Fibroblast of skin of right biceps (primary cell): ENCODE results near the gene ROBO1.

ENCODE experiments used
- DNase-seq: peaks from one replicate; pipeline ENCODE4 v3.0.0-alpha.2; 2013

The ROBO1 gene

DNA sequence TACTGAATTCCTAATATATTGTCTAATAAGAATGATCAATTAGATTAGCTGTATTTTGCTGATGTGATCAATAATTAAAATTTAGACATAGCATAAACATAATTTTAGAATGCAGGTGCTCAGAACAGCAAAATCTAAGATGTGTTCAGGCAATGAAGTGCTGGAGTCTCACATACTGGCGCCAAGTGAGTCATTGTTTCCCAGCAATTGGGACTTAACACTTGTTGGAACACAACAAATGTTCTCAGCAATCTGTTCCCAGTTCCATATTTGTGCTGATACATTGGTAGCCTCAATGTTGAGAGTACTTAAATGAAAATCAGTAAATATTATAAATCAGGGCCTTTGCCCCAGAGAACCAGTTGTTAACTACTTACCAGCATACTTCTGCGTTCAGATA, 619.0 kb downstream of the ROBO1 start:
- peak; percentile 3 for DNase-seq

DNA sequence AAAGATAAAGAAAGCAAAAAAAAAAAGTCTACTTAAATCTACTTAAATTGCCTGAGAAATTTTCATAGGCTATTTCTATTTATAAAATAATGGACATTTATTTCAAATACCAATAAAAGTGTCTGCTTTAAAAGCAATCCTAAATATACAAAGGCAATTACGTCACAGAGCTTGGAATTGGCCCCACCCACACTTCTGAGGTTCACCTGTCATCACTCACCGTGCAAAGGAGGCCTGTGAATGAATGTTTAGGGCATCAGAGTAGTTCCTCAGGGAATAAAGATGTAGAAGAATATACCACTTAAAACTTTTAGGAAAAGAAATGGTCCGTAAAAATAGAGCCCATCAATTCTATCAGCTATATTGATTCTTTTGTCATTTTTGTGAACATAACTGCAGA, 621.8 kb downstream of the ROBO1 start:
- no peak for DNase-seq

DNA sequence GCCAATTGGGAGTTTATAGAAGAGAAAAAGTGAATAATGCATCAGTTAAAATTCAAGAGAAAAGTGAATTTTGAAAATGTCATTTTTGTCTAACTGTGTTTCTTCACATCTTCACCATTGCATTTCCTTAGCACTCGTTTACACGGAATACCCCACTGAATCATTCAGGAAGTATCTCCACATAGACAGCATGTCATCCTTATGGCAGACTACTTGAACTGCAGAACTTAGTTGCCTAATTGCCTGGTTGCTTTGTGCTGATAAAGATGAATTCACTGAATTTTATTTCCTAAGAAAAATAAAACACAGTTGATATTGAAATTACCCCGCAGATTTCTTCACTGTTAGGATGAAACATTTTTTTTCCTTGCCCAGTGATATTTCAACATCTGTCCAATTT, 627.1 kb downstream of the ROBO1 start:
- peak; percentile 67 for DNase-seq

DNA sequence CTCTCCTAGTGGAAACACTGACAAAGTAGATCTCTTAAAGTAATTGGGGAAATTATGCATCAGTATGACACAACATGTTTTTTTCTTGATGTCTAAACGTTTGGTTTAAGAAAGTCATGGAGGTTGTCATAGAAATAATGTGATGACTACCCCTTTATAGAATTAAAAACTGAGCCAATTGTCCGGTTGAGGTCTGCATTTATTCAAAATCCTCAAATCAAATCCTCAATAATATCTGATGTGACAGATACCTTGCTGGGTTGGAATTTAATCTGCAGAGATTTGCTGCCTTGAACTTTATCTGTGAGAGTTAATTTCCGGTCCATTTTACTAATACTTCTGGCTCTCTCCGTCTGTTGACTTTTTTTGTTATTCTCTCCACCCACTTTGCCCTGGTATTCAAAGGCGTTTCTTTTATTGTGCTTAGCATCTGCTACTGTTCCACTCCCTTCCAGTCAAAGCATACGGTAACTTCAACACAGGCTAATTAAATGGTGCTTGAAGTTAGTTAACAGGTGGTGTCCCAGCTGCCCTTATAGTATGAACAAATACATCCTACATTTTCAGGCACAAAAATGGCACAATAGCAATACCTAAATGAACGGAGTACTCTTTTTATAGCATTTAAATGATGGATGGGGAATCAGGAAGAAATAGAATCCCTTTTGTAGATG, 628.3 kb downstream of the ROBO1 start:
- peak; percentile 40 for DNase-seq

DNA sequence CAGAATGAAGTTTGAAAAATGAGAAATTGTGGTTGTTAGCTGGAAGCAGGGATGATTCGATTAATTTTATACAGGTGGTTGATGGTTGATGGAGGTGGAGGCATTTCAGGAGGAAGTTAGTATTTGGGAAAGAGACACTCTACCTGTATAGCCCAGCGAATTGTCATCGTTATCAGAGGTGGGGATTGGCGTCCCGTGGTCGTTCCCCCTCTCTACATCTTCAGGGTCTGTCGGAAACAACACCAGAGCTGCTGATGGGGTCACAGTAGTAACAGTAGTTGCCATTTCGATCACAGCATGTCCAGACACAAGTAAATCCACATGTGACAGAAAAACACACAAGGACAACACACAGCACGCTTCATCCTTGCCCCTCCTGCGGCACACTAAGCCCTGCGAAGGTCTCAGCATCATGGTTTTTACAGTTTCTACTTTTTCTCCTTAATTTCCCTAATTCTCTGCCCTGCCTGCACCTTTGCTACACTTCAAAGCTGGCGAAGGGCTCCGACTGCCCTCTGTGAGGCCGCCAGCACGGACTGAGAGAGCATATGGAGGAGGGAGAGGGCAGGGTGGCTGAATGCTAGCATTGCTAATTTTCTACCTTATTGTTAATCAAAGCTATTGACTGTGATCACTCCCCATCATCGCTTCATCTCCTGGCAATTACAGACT, 642.3 kb downstream of the ROBO1 start:
- no peak for DNase-seq

DNA sequence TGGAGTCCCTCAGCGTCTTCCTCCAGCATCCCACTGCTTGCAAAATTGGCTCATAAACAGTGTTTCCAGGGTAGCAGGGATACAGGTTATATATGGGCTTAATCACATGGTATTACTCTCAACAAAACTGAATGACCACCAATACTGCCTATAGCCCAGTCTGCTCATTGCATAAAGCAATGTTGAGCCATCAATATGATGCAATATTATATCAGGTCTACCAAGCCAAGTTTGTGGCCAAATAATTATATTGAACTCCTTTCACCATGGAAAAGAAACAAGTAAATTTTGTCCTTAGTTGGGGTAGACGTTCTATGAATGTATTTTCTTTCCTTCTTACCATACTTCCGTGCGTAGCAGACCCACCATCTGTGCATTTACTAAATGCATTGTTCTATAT, 652.3 kb downstream of the ROBO1 start:
- DNase-seq = no peak

DNA sequence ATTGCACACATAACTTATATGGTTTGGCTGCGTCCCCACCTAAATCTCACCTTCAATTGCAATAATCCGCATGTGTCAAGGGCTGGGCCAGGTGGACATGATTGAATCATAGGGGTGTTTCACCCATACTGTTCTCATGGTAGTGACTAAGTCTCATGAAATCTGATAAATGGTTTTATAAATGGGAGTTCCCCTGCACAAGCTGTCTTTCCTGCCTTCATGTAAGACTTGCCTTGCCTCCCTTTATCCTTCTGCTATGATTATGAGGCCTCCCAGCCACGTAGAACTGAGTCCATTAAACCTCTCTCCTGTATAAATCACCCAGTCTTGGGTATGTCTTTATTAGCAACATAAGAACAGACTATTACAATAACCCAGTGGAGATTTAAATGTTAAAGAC, 653.9 kb downstream of the ROBO1 start:
- DNase-seq = no peak

DNA sequence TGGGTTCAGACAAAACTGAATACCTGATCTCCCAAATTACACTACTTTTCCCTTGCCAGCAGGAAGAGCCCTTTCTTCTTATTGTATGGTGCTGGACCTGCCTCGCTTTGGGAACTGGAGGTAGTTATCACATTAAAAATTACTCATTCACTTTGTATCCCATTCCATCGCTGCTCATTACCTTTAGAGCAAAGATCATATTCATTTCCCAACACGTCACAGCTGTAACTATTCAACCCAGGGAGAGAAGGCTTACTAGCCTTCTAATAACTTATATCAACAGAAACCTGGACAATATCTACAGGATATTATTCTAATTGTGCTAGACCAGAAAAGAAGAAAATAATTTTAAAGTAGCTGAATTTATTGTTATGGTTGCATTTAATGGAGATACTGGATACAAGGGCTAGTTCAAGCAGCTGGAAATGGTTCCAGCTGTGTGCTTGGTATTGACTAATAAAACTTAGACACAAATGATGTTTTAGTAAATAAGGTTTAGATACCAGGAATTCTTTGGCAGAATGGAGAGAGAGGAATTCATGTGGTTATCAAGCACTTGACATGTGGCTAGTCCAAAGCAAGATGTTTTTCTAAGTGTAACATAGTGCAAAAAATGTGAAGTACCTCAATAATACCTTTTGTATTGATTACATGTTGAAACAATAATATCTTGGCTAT, 656.3 kb downstream of the ROBO1 start:
- DNase-seq = peak; percentile 2

DNA sequence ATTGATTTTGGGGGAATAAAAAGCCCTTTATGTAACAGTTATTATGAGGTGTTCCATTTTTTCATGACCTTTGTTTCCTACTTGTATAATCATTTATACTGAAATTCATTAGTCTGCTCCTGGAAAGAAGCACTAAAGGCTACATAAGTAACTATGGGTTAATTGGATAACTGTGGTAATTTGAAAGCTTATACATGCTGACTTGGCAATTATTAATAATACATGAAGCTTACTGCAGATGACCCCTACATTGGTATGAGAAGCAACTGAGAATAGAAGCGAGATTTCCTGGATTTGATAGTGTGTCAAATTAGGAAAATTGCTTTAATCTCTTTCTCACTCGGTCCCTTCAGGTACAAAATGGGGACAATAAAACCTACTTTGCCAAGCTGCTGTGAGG, 658.0 kb downstream of the ROBO1 start:
- DNase-seq = no peak

DNA sequence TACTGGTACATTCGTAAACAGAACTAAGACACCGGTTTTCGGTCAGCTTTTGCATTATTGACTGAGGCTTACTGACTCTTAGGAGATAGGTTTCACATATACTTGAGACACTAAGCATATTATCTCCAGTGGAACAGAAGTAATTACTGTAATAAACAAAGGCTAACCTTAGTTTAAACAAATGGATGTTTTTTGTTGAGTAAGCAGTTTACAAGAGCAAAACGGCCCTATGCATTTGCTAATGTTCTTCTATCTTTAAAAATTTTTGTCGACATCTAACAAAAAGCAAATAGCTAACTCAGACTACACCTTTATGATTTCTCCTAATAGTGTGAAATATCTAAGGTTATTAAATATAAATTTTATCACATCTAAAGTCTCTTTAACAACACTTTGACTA, 664.5 kb downstream of the ROBO1 start:
- DNase-seq = no peak

DNA sequence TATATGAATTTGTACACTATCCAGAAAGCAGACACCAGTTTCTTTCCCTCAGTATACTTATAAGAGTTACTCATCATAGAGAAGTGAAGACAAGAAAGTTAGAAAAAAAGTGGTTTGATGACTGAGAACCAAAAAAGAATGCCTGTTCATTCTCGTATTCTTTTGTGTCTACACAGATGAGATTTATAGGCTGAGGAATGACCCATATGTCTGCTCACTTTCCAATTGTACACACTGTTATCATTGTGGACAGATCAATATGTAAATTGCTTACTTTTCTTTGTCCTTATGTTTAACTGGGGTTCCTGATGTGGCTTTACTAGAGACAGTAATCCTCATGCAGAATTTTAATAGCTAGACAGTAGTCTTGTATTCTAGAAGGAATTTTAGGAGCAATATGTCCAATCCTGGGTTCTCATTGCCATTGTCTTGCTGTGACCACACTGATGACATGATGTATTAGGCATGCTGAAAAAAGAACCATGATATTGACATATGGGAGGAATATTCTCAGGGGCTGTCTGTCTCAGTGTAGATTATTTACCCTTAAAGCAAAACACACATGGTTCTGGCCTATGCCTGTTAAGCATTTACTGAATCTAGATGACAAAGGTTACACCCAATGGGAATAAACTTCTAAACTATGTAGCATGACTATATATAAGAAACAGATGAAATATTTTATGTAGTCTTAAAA, 669.7 kb downstream of the ROBO1 start:
- peak; percentile 59 for DNase-seq

DNA sequence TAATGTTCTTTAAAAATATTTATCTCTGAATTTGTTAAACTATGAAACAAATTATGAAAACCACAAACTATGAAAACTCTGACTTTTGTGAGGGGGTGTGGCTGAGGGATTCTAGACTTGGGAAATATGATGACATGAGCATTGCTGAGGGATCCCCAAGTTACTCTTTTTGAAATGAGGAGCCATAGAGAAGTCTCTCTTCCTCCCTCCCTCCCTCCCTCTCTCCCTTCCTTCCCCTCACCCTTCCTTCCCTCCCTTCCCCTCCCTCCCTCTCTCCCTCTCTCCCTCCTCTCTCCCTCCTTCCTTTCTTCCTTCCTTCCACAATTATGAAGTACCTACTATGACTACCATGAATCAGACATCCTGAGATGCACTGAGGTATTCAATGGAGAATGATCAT, 673.1 kb downstream of the ROBO1 start:
- DNase-seq = no peak

DNA sequence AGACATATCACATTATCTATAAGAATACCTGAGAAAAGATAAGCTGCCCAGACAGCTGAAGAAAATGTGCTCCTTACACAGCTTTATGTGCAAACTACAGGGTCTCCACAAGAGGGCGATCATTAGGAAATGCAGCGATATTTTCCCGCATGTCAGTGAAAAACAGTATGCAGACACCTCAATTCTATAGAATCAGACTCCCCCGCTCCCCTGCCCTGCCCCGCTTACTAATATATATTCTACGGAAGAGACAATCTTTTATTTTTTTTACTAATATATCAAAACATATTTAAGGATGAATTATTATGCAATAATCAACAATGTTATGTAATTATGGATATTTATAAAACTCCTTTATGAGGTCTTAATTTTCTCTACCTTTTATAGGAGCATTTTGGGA, 681.3 kb downstream of the ROBO1 start:
- peak; percentile 60 for DNase-seq

DNA sequence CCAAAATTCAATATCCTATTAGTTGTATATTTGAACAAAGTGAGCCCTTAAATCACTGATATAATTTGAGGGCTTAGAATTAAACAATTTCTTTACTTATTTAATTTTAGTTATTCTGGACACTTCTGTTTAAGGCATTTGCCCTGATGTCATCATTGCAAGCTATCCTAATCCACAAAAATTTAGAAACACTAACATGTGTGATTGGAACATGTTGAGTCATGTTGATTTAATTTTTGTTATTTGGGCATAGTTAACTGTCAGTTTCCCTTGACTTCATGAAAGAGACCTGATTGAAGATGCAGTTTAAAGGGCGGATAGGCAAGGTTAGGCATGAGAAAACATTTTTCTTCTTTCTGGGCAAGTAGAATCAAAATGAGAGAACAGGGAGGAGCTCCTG, 682.6 kb downstream of the ROBO1 start:
- peak; percentile 35 for DNase-seq

DNA sequence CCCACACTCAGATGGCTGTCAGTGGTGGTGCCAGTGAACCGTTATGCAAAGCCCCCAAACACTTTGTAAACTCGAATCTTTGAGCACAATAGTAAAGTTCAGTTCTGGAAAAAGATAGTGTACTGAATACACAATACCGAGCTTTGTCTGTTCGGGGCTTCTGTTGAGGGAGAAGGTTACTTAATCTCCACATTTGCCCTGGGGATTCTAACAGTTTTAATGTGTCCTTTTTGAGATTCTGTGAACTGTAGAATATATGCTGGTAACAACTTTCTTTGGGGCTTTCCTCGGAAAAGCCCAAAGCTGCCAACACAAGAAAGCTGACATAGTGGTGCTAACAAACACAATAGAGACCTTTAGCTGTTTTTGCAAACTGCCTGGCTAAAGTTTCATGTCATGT, 686.5 kb downstream of the ROBO1 start:
- DNase-seq = no peak

DNA sequence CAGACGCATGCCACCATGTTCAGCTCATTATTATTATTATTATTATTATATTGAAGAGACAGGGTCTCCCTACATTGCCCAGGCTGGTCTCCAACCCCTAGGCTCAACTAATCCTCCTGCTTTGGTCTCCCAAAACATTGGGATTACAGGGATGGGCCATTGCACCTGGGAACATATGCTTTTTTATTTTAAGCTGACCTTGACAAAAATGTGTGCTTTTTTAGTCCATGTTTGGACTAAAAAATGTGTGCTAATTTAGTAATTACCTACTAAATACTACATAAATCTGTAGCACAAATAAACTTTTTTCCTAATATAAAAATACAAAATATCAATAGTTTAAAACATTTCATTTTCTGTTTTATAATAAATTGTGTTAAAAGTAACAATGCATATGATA, 693.2 kb downstream of the ROBO1 start:
- no peak for DNase-seq

DNA sequence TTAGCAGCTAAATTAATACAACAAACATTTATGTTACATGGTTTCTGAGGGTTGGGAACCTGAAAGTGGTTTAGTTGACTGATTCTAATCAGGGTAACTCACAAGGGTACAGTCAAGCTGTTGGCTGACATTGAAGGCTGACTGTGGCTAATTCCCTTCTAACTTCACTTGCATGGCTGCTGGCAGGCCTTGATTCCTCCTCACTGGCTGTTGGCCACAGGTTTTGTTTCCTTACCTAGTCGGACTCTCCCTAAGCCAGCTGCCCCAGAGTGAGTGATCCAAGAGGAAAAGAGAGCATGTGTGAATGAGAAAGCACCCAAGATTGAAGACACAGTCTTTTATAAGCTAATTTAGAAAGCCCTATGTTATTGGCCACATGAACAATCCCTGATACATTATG, 700.1 kb downstream of the ROBO1 start:
- DNase-seq = no peak

DNA sequence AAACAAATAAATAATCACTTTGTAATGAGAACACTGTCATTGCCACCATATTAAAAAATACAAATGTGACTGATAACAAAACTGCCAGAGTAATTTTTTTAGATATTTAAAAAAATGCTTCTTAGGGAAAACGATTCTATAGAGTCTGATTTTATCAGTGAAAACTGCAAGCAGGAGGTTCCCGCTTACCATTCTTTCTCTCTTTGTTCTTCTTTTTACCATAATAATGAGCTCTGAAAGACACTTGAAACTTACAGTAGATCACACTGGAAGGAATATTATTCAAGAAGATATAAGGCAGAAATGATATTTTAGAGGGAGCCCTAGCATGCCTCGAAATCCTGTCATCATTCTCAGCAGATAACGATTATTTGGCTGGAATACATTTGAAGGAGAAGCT, 701.3 kb downstream of the ROBO1 start:
- DNase-seq = no peak

DNA sequence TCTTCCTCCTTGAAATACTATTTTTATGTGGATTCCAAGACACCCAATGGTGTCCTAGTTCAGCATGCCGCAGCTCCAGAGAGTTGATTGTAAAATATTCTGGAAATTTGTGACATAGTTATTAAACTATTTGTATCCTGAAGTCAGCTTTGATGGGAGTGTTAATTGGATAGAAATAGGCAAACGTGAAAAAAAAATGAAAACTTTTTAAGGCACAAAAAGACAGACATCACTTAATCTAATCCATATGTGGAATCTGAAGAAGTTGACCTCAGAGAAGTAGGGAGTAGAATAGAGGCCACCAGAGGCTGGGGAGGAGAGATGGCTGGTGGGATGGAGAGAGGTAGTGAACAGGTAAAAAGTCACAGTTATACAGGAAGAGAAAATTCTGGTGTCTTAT, 704.2 kb downstream of the ROBO1 start:
- peak; percentile 24 for DNase-seq

DNA sequence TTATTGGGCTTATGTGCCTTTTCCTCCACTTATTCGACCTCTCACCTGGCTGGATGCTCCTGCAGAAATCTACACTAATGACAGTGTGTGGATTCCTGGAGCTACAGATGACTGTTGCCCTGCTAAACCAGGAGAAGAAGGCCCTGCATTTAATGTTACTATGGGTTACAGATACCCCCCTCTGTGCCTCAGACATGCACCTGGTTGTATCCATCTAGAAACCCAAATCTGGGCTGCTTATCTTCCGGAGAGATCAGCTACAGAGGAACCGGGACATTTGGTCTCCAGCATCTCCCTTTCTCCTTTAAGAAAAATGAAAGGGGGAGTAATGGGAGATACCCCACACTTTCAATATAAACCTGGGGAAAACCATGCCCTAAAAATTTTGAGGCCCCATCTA, 710.0 kb downstream of the ROBO1 start:
- DNase-seq = no peak

DNA sequence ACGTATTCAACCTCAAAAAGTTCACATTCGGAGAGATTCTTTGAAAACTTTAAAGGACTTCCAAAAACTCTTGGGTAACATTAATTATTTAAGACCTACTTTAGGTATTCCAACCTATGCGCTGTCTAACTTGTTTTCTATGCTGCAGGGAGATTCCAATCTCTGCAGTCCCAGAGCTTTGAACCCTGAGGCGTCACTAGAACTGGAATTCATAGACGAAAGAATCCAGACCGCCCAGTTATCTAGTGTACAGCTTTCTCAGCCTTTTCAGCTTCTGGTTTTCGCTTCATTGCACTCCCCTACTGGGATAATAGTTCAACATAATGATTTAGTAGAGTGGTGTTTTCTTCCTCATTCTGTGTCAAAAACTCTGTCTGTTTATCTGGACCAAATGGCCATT, 711.3 kb downstream of the ROBO1 start:
- DNase-seq = no peak

DNA sequence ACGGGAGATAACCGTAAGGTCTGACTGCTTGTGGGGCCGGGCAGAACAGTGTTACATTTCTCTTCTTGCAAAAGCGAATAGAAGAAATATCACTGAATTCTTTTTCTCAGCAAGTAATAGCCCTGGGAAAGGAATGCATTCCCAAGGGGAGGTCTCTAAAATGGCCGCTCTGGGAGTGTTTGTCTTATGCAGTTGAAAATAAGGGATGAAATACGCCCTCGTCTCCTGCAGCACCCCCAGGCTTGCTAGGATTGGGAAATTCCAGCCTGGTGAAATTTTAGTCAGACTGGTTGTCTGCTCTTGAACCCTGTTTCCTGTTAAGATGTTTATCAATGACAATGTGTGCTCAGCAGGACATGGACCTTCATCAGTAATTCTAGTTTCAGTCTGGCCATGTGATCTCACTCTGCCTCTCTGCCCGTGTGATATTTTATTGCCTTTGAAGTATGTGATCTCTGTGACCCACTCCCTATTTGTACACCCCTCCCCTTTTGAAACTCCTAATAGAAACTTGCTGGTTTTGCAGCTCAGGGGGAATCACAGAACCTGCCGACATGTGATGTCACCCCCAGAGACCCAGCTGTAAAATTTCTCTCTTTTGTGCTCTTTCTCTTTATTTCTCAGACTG, 715.6 kb downstream of the ROBO1 start:
- peak; percentile 17 for DNase-seq

DNA sequence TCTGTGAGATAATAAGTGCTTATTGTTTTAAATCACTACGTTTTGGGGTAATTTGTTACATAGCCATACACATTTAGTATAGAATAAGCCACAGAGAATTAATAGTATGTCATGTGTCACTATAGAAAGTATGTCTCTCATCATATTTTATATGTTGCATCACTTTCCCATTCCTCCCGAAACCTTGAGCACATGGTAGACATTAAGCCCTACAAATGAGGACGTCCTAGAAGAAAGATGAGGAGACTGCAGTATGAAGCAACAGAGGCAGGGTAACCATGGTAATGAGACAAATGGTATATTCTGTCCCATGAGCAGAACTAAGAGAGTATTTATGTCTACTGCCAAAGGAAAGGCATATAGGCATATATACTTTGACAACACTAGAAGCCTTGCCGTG, 720.2 kb downstream of the ROBO1 start:
- peak; percentile 76 for DNase-seq
